HepG2 (cell line): ENCODE measurements around the gene OFD1. TPM values are rescaled to one million over a fixed set of nuclear protein-coding genes. Genes with fewer than 3 reads are reported as not detected.

Experiments used
- ATAC-seq: fragments of 200-7000 bp; cut with Tn5 transposase; 3 replicates; pipeline ENCODE4 v1.9.1; 2020; ENCODE audit warnings: mild to moderate bottlenecking, moderate library complexity
- BruUV-seq: library from RNA; stranded (reverse); fragments of 400-500 nt; replicated peaks from 2 replicates; lab custom pipeline; 2021; lab: Mats Ljungman, UMichigan
- CTCF ChIA-PET: fragments of 300-600 bp; formaldehyde crosslinking; extraction: SDS; loops from one replicate; lab custom pipeline; 2021; ENCODE audit warnings: low total read pairs, inconsistent platforms, low intra/inter-chr PET ratio; lab: Yijun Ruan, JAX
- POLR2A ChIA-PET: fragments of 350-600 bp; sonication (Branson Sonifier 250); formaldehyde crosslinking; loops from one replicate; lab custom pipeline; 2020; ENCODE audit warnings: antibody characterized with exemption, inconsistent platforms; lab: Yijun Ruan, JAX
- DNase-seq: peaks from one replicate; pipeline ENCODE4 v3.0.0-alpha.2; 2015; ENCODE audit warnings: low spot score
- FAIRE-seq: peaks from 3 replicates; lab custom pipeline; 2011; peaks lifted over from hg19 to GRCh38; lab: Jason Lieb, UNC
- H2AFZ ChIP-seq: one replicate; pipeline ENCODE4 v1.6.1; 2011; ENCODE audit warnings: low read length, inconsistent platforms
- H3K27ac ChIP-seq: fragments of 300-600 bp; 3 replicates; pipeline ENCODE4 v1.8.0; 2011; ENCODE audit warnings: mixed run types, mild to moderate bottlenecking, mixed read lengths, low read length, inconsistent platforms; ENCODE audit not compliant: insufficient read depth; ENCODE audit errors: extremely low read length
- H3K27me3 ChIP-seq, 2 experiments: fragments of 200-600 bp in 1 of 2; 2 replicates in 1 of 2; 3 replicates in 1 of 2; pipeline versions ENCODE4 v1.6.0 to v1.8.0; 2011; ENCODE audit warnings: low read length in 2 of 2, mild to moderate bottlenecking in 2 of 2, moderate library complexity in 2 of 2, inconsistent platforms in 1 of 2; ENCODE audit not compliant: insufficient read depth in 2 of 2, control insufficient read depth in 1 of 2
- H3K36me3 ChIP-seq, 2 experiments: fragments of 200-600 bp in 1 of 2; replicated peaks in 1 of 2; 2 replicates in 1 of 2; 3 replicates in 1 of 2; pipeline versions ENCODE4 v1.5.1 to v1.8.0; 2011; ENCODE audit warnings: low read length in 2 of 2, inconsistent platforms in 1 of 2; ENCODE audit not compliant: insufficient read depth in 2 of 2, control insufficient read depth in 1 of 2
- H3K4me1 ChIP-seq: 2 replicates; pipeline ENCODE4 v1.5.1; 2012; ENCODE audit warnings: low read length, inconsistent platforms; ENCODE audit not compliant: insufficient read depth
- H3K4me2 ChIP-seq: 2 replicates; pipeline ENCODE4 v1.6.0; 2011; ENCODE audit warnings: low read depth, low read length, inconsistent platforms
- H3K4me3 ChIP-seq, 3 experiments: fragments of 200-600 bp in 1 of 3; sonication (generic), shearing (Covaris generic) in 1 of 3; replicated peaks in 1 of 3; 2 replicates each; pipeline ENCODE4 v1.5.1; 2011 to 2016; ENCODE audit warnings: low read length in 3 of 3, inconsistent platforms in 2 of 3, low read depth in 2 of 3, mild to moderate bottlenecking in 2 of 3, control low read depth in 1 of 3, mixed read lengths in 1 of 3; ENCODE audit not compliant: insufficient read depth in 1 of 3
- H3K79me2 ChIP-seq: one replicate; pipeline ENCODE4 v1.6.1; 2011; ENCODE audit warnings: low read length, inconsistent platforms; ENCODE audit not compliant: insufficient read depth
- H3K9ac ChIP-seq: 2 replicates; pipeline ENCODE4 v1.6.0; 2011; ENCODE audit warnings: mild to moderate bottlenecking, low read depth, low read length, inconsistent platforms; ENCODE audit not compliant: insufficient read depth
- H3K9me3 ChIP-seq: 2 replicates; pipeline ENCODE4 v1.5.1; 2012; ENCODE audit warnings: mild to moderate bottlenecking, low read length
- H4K20me1 ChIP-seq: 2 replicates; pipeline ENCODE4 v1.6.0; 2011; ENCODE audit warnings: inconsistent platforms, mild to moderate bottlenecking, low read length, moderate library complexity; ENCODE audit not compliant: insufficient read depth
- CBFB ChIP-seq: sonication (generic); formaldehyde crosslinking; IDR thresholded peaks from 2 replicates; pipeline ENCODE4 v1.4.0; 2020; ENCODE audit warnings: missing genetic modification reagents
- CTCF ChIP-seq: sonication (generic); formaldehyde crosslinking; IDR thresholded peaks from 2 replicates; pipeline ENCODE4 v1.5.0; 2020; ENCODE audit warnings: mild to moderate bottlenecking, missing genetic modification reagents, moderate library complexity
- EP300 ChIP-seq, 3 experiments: sonication (generic) in 1 of 3; formaldehyde crosslinking in 1 of 3; IDR thresholded peaks; 2 replicates each; pipeline versions ENCODE4 v1.5.1 to v1.6.1; 2011 to 2020; ENCODE audit warnings: low read depth in 2 of 3, low read length in 2 of 3, borderline replicate concordance in 1 of 3, improper control_type of control experiment in 1 of 3, mild to moderate bottlenecking in 1 of 3, missing genetic modification reagents in 1 of 3, moderate library complexity in 1 of 3
- KMT2B ChIP-seq: IDR thresholded peaks from 2 replicates; pipeline ENCODE4 v1.6.1; 2016; ENCODE audit warnings: missing genetic modification reagents, missing compliant biosample characterization
- MAF1 ChIP-seq: sonication (generic); formaldehyde crosslinking; IDR thresholded peaks from 2 replicates; pipeline ENCODE4 v1.5.0; 2020; ENCODE audit warnings: missing genetic modification reagents, borderline replicate concordance
- MAFF ChIP-seq: IDR thresholded peaks from 2 replicates; pipeline ENCODE4 v1.6.1; 2011; ENCODE audit warnings: low read depth, low read length, improper control_type of control experiment
- MXI1 ChIP-seq: IDR thresholded peaks from 3 replicates; pipeline ENCODE4 v1.6.1; 2012; ENCODE audit warnings: low read depth, low read length, inconsistent platforms, borderline replicate concordance
- PBX2 ChIP-seq: IDR thresholded peaks from 2 replicates; pipeline ENCODE4 v1.6.1; 2016; ENCODE audit warnings: control low read depth
- SETDB1 ChIP-seq: sonication (generic); formaldehyde crosslinking; IDR thresholded peaks from 2 replicates; pipeline ENCODE4 v1.5.1; 2020; ENCODE audit warnings: missing genetic modification reagents, mild to moderate bottlenecking, borderline replicate concordance
- SMC3 ChIP-seq: IDR thresholded peaks from 2 replicates; pipeline ENCODE4 v1.6.1; 2011; ENCODE audit warnings: low read length, improper control_type of control experiment
- SNAPC4 ChIP-seq: sonication (generic); formaldehyde crosslinking; IDR thresholded peaks from 2 replicates; pipeline ENCODE4 v1.4.0; 2020; ENCODE audit warnings: mild to moderate bottlenecking, missing genetic modification reagents
- STAG1 ChIP-seq: sonication (generic); formaldehyde crosslinking; IDR thresholded peaks from 2 replicates; pipeline ENCODE4 v1.4.0; 2020; ENCODE audit warnings: missing genetic modification reagents
- TSC22D2 ChIP-seq: sonication (generic); formaldehyde crosslinking; IDR thresholded peaks from 2 replicates; pipeline ENCODE4 v1.5.1; 2020; ENCODE audit warnings: missing genetic modification reagents, mild to moderate bottlenecking, borderline replicate concordance
- ZNF629 ChIP-seq: sonication (generic); formaldehyde crosslinking; conservative IDR thresholded peaks from 2 replicates; pipeline ENCODE4 v1.5.0; 2020; ENCODE audit warnings: missing genetic modification reagents
- ZNF800 ChIP-seq: sonication (generic); formaldehyde crosslinking; IDR thresholded peaks from 2 replicates; pipeline ENCODE4 v1.4.0; 2020; ENCODE audit warnings: missing genetic modification reagents
- in situ Hi-C: cut with HindIII; loops from 2 replicates; pipeline ENCODE4 v1.10.0; 2017; ENCODE audit warnings: low pct_unique_long_range_greater_than_20kb; ENCODE audit not compliant: extremely low pct_ligation_motif_present
- intact Hi-C: fragments of 100-400 bp; cut with micrococcal nuclease; formaldehyde crosslinking; loops from one replicate; pipeline ENCODE4 v1.10.0; 2022; ENCODE audit not compliant: unreplicated experiment
- polyA plus RNA-seq, 8 experiments: library from polyadenylated mRNA; depleted of rRNA in 3 of 8; stranded (reverse) in 7 of 8; unstranded in 1 of 8; fragments of >200 nt; fragmentation: Illumina TruSeq in 4 of 8; extraction: Trizol in 4 of 8; gene quantifications; 2 replicates each; pipeline versions ENCODE4 v1.2.1 to v1.2.3, GENCODE V29; 2011 to 2016; ENCODE audit warnings: low read depth in 4 of 8, missing spikeins in 1 of 8, mixed read lengths in 1 of 8; ENCODE audit not compliant: insufficient read depth in 1 of 8
- total RNA-seq, 5 experiments: library from RNA; depleted of rRNA; stranded (reverse); fragments of >200 nt; fragmentation: Illumina TruSeq; extraction: Trizol; gene quantifications; 2 replicates each; pipeline ENCODE4 v1.2.3, GENCODE V29; 2016; ENCODE audit warnings: low read depth in 1 of 5

Gene OFD1
- total and polyA plus RNA-seq, 2 of the 13 experiments (the other 11 are each of a cell fraction or from before 2014, with no cell fraction given), result 14.9 to 16.4 TPM

- DNase-seq, result peak; percentile 16
- Histone ChIP-seq H3K27ac (no peak overlapping the region), H3K9me3 (no peaks in the 10 kb centered on the region), H4K20me1 (no peaks in the 10 kb centered on the region), H3K4me1 (no peaks in the 10 kb centered on the region), H3K4me2 (no peak overlapping the region), H3K36me3 (peaks cover 0 to 16% of the 10 kb centered on the region in 2 experiments; a peak in 1 of 5 replicates), H3K79me2 (no peaks in the 10 kb centered on the region), H3K27me3 (no peaks in the 10 kb centered on the region), H3K9ac (no peak overlapping the region), H3K4me3 (no peak overlapping the region), H2AFZ (no peak overlapping the region)
- intact Hi-C loops, result loop anchor here (1.0 kb wide), 2 partner anchors 244 to 282 kb away; no protein-coding TSS in a partner anchor
- in situ Hi-C loops, result loop anchor here (25.0 kb wide), 1 partner anchor 238 kb away; no protein-coding TSS in a partner anchor
- BruUV-seq, result no TSS peak
- FAIRE-seq, result peak; percentile 48
- CTCF ChIA-PET, result interaction anchor here (0.8 to 1.3 kb wide), 3 partner anchors 91 to 282 kb away, joined by 3 to 5 read pairs (median 5); partner anchors contain the start of gene GEMIN8
- POLR2A ChIA-PET, result no interaction called here
- peak; percentile 62 for ATAC-seq
- TF ChIP-seq STAG1 (0 out of 2 replicates have a peak, but pooled peaks have one; percentile 10), MAFF (peak; percentile 71), SMC3 (0 out of 2 replicates have a peak, but pooled peaks have one; percentile 16), ZNF800 (CRISPR knock-in tag) (no peak), KMT2B (no peak), PBX2 (CRISPR knock-in tag) (no peak), MAF1 (CRISPR knock-in tag) (no peak), SETDB1 (CRISPR knock-in tag) (no peak), MXI1 (no peak), CBFB (CRISPR knock-in tag) (no peak), ZNF629 (CRISPR knock-in tag) (no peak), SNAPC4 (CRISPR knock-in tag) (no peak), EP300 (IDR thresholded peaks at IDR 0.05; ENCODE audit: low read depth in 2 of 2, low read length in 2 of 2) (no peak), EP300 (CRISPR knock-in tag; IDR thresholded peaks at IDR 0.05; ENCODE audit: borderline replicate concordance) (no peak), TSC22D2 (CRISPR knock-in tag) (no peak), CTCF (peak; percentile 52)
Measured at GRCh38 chrX:13750204-13750603, 15.7 kb downstream of the OFD1 start.
